Measurements from ENCODE around the gene ECSCR.

ECSCR gene

DNA sequence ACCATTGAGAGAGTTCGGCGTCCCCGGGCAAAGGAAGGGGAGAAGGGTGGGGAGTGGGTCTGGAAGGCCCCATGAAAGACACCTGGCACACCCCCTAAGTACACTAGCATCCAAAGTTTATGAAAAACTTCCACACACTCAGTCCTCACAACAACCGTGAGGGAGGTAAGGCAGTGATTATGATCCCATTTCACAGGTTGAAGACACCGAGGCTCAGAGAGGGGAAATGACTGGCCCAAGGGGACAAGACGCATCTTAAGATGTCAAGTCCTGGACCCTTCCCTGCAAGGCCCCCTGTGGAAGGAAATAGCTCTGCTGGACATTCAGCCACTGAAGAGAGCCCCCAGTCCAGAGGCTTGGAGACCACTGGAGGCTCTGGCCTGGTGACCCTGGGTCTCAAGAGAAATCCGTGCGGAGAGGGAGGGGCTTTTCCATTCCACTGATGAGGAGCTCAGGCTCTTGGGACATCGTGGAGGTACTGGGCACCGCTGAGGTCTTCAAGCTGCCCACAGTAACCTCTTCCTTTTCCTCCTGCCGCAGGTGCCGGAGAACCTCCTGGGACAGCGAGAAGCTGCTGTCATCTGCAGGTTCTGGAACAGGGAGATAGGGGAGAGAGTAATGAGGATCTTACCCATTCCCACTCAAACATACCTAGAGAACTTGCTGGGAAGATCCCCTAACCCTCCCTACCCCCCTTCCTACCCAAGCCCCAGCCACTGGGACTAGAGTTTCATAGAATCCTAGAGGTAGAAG, 13.5 kb upstream of the ECSCR start:
- DNase-seq (ENCODE audit: extremely low read depth, low read depth): no peak
- TF ChIP-seq, protein P1, sequence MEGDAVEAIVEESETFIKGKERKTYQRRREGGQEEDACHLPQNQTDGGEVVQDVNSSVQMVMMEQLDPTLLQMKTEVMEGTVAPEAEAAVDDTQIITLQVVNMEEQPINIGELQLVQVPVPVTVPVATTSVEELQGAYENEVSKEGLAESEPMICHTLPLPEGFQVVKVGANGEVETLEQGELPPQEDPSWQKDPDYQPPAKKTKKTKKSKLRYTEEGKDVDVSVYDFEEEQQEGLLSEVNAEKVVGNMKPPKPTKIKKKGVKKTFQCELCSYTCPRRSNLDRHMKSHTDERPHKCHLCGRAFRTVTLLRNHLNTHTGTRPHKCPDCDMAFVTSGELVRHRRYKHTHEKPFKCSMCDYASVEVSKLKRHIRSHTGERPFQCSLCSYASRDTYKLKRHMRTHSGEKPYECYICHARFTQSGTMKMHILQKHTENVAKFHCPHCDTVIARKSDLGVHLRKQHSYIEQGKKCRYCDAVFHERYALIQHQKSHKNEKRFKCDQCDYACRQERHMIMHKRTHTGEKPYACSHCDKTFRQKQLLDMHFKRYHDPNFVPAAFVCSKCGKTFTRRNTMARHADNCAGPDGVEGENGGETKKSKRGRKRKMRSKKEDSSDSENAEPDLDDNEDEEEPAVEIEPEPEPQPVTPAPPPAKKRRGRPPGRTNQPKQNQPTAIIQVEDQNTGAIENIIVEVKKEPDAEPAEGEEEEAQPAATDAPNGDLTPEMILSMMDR (IDR thresholded peaks at IDR 0.05; ENCODE audit: low read depth, low read length): no peak

DNA sequence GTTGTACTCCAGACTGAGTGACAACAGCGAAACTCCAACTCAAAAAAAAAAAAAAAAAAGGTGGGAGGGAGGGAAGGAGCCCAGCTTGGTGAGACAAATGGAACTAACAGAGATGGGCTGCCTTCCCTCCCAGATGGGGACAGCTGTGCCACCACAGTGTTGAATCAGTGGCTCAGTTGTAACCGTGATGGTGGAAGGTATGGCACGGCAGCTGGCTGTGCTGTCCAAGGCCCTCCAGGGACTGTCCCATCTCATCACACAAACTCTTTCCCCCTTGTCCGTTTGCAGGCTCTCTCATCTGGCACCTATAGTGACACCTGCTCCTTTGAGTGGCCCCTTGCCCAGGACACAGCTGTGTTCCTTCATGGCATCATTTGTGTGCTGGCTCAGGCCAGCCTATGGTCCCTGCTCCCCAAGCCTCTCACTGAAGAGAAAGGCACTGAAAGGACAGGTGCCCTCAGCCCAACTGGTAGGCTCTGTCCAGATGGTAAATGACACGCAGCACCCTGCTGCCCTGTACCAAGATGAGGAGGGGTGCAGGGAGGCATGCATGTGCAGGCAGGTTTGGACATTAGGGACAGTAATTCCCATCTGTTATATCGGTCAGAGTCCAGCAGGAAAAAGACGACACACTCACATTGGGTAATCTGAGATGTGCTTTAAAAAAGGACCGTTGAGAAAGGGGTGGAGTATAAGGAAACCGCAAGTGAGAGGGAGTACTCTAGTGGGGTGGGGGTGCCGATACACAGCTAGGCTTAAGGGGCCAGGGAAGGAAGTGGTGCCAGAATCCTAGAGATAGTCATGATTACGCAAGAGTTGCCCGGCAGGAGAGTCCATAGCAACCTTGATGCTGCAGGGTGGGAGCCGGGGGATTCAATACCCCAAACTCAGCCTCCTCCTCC, 12.6 kb upstream of the ECSCR start:
- TF ChIP-seq, protein P1 (IDR thresholded peaks at IDR 0.05; ENCODE audit: low read depth, low read length): no peak
- DNase-seq (ENCODE audit: extremely low read depth, low read depth): peak; percentile 68

DNA sequence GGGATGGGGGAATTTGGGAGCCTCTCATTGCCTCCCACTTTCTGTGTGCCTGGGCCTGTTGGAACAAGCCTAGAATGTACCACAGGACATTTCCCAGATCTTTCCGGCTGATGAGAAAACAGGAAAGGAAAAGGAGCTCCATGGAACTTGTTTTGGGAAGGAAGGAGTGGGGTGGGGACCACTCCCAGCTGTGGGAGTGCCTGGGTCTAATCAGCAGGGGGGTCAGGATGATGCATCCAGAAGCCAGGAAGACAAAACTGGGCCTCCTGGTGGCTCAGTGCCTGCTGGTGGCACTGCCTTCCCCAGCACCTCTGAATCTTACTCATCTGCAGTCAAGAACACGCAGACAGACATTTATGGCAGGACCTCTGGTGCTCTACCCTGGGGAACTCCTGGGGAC, 11.0 kb upstream of the ECSCR start:
- TF ChIP-seq, protein P1 (IDR thresholded peaks at IDR 0.05; ENCODE audit: low read depth, low read length): no peak; the same call in 1 of the 2 replicates
- no peak for DNase-seq (ENCODE audit: extremely low read depth, low read depth)

DNA sequence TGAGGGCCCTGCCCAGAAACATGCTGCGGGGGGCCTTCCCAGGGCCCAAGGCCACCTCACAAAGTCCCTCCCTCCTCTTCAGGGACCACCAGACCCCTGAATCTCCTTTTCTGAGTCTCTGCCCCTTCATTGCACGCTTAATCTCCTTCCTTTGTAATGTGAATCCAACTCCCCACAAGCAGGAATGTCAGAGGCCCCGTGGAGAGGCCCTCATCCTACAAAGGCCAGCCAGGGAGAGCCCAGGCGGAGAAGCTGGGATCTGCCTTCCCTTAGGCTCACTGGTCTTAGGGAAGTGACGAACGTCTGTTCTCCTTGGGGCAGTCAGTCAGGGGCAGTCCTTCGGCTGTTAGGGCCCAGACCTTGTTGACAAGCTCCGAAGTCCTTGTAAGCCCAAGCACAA, 10.6 kb upstream of the ECSCR start:
- TF ChIP-seq, protein P1 (IDR thresholded peaks at IDR 0.05; ENCODE audit: low read depth, low read length): no peak
- DNase-seq (ENCODE audit: extremely low read depth, low read depth): no peak

DNA sequence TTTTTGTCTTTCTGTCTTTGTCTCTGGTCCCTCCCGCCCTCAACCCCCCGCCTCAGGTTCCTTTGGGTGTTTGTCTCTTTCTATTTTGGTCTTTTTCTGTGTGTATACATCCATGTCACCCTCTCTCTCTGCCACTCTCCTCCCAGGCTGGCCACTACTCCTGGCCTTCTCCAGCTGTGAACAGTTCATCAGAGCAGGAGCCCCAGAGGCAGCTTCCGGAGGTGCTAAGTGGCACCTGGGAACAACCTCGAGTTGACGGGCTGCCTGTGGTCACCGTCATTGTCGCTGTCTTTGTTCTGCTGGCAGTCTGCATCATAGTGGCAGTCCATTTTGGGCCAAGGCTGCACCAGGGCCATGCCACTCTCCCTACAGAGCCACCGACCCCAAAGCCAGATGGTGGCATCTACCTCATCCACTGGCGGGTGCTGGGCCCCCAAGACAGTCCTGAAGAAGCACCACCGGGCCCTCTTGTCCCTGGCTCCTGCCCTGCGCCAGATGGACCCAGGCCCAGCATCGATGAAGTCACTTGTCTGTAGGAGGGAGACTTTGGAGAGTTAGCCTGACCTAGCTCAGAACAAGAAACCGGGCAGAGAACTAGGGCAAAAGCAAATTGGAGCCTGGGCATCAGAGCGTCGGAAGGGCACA, 10.0 kb upstream of the ECSCR start:
- TF ChIP-seq, protein P1 (IDR thresholded peaks at IDR 0.05; ENCODE audit: low read depth, low read length): no peak
- DNase-seq (ENCODE audit: extremely low read depth, low read depth): no peak

DNA sequence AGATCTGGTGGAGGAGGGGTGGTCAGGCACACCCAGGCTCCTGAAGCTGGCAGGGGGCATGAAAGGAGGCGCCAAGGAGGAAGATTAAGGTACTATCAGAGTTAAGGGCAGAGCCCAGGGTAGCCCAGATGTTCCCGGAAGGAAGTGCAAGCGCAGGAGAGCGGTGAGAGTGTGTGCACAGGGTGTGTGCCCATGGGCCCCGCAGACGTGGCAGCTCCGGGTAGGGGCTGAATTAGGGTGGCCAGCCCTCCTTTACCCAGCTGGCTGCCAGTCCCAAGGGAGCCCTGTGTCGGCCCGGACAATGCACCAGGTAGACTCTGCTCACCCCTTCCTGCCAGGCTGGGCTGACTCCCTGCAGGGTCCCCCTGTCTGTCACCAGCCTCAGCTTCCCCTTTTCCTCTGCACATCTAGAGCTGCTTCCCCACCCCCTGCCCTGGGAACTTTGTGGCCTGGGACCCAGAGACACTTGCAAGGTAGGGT, 8.3 kb upstream of the ECSCR start, which contains the start of gene SMIM33:
Gene SMIM33, plus strand, starts transcription at position 184 of the 480 bp plus-strand sequence. Its CDS starts 118 bp downstream, at position 302.
- TF ChIP-seq, protein P1 (IDR thresholded peaks at IDR 0.05; ENCODE audit: low read depth, low read length): no peak
- no peak for DNase-seq (ENCODE audit: extremely low read depth, low read depth)
